ENCODE measurements around the gene CARD18. TPM values are rescaled to one million over a fixed set of nuclear protein-coding genes. Genes with fewer than 3 reads are reported as not detected.

CARD18 gene
- polyA plus RNA-seq, 3 donors = not detected

DNA sequence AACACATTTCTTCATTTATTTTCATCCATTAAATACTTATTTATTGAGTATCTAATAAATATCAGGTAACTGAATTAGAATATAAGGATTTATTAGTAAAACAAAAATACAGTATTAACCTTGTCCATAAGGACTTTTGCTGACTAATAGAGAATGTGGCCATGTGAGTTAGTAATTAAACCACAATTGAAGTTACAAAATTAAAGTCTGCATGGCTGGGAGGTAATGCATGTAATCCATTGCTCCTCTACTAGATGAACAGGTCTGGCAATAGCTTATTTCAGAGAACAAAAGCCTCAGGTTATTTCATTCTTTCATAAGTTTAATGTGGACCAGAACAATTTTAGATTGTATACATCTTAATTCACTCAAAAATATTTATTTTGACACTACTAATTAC, 9.9 kb upstream of the CARD18 start:
- Mint-ChIP-seq H3K4me3 (no peak overlapping the region), H3K9me3 (peaks cover 0 to 2% (median 0%) of the 10 kb centered on the region in 7 donors), H3K4me1 (peaks cover 5% of the 10 kb centered on the region), H3K36me3 (no peaks in the 10 kb centered on the region), H3K27ac (no peak overlapping the region), H3K27me3 (ENCODE audit: low read depth in 3 of 3) (peaks cover 0 to 4% (median 1%) of the 10 kb centered on the region in 3 donors)
- Histone ChIP-seq H3K36me3 (replicated peaks in 1 of 2; ENCODE audit: control insufficient read depth in 1 of 2, insufficient read depth in 2 of 2, low read length in 2 of 2) (no peaks in the 10 kb centered on the region), H3K79me2 (ENCODE audit: insufficient read depth, low read length) (no peaks in the 10 kb centered on the region), H3K4me3 (replicated peaks in 1 of 3; ENCODE audit: low read depth in 2 of 3, low read length in 3 of 3) (no peak overlapping the region), H2AFZ (ENCODE audit: insufficient read depth, low read depth, low read length, poor library complexity, severe bottlenecking) (no peak overlapping the region), H3K27ac (ENCODE audit: low read depth in 1 of 2, low read length in 2 of 2) (no peak overlapping the region), H3K9me3 (replicated peaks in 1 of 2; ENCODE audit: control insufficient read depth in 1 of 2, insufficient read depth in 1 of 2, low read length in 2 of 2) (no peaks in the 10 kb centered on the region), H4K20me1 (ENCODE audit: insufficient read depth, low read length) (no peaks in the 10 kb centered on the region), H3K4me2 (replicated peaks; ENCODE audit: extremely low read depth, low read length, poor library complexity, severe bottlenecking) (no peak overlapping the region), H3K4me1 (ENCODE audit: control insufficient read depth in 1 of 2, insufficient read depth in 2 of 2, low read length in 2 of 2) (peaks cover 0 to 8% of the 10 kb centered on the region in 2 donors), H3K9ac (ENCODE audit: insufficient read depth, low read length, poor library complexity, severe bottlenecking) (no peak overlapping the region), H3K27me3 (ENCODE audit: control insufficient read depth in 2 of 2, insufficient read depth in 2 of 2, low read length in 2 of 2) (no peaks in the 10 kb centered on the region)
- intact Hi-C loops (cut with micrococcal nuclease) = no loop called here
- DNase-seq = no peak
- TF ChIP-seq CTCF (IDR thresholded peaks at IDR 0.05) = no peak

DNA sequence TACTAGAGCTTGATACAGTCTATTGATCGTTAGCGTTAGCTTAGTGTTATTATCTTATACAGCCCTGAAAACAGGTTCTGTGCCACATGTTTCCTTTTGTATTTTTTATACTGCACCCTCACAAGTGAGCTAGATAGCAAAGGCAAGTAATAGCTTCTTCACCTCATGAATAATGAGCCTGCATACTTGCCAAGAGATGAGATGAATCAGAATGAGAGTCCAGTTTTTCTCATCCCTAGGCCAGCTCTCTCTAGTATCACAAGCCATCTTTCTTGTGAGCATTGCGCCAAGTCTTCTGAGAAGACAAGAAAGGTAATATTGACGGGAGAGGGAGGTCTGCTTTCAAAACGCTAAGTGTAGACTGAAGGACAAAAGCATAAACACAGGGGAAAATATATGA, 8.7 kb upstream of the CARD18 start:
- TF ChIP-seq CTCF (IDR thresholded peaks at IDR 0.05) = no peak
- Histone ChIP-seq H3K9ac (ENCODE audit: insufficient read depth, low read length, poor library complexity, severe bottlenecking) (no peak overlapping the region), H4K20me1 (ENCODE audit: insufficient read depth, low read length) (no peaks in the 10 kb centered on the region), H3K4me1 (ENCODE audit: control insufficient read depth in 1 of 2, insufficient read depth in 2 of 2, low read length in 2 of 2) (peaks cover 0 to 8% of the 10 kb centered on the region in 2 donors), H2AFZ (ENCODE audit: insufficient read depth, low read depth, low read length, poor library complexity, severe bottlenecking) (no peak overlapping the region), H3K79me2 (ENCODE audit: insufficient read depth, low read length) (no peaks in the 10 kb centered on the region), H3K36me3 (replicated peaks in 1 of 2; ENCODE audit: control insufficient read depth in 1 of 2, insufficient read depth in 2 of 2, low read length in 2 of 2) (no peaks in the 10 kb centered on the region), H3K4me2 (replicated peaks; ENCODE audit: extremely low read depth, low read length, poor library complexity, severe bottlenecking) (no peak overlapping the region), H3K9me3 (replicated peaks in 1 of 2; ENCODE audit: control insufficient read depth in 1 of 2, insufficient read depth in 1 of 2, low read length in 2 of 2) (no peaks in the 10 kb centered on the region), H3K27ac (ENCODE audit: low read depth in 1 of 2, low read length in 2 of 2) (no peak overlapping the region), H3K27me3 (ENCODE audit: control insufficient read depth in 2 of 2, insufficient read depth in 2 of 2, low read length in 2 of 2) (no peaks in the 10 kb centered on the region), H3K4me3 (replicated peaks in 1 of 3; ENCODE audit: low read depth in 2 of 3, low read length in 3 of 3) (no peak overlapping the region)
- Mint-ChIP-seq H3K27ac (no peak overlapping the region), H3K27me3 (ENCODE audit: low read depth in 3 of 3) (peaks cover 0 to 4% (median 1%) of the 10 kb centered on the region in 3 donors), H3K36me3 (no peaks in the 10 kb centered on the region), H3K9me3 (no peaks in the 10 kb centered on the region), H3K4me1 (peaks cover 8% of the 10 kb centered on the region), H3K4me3 (no peak overlapping the region)
- WGBS (ENCODE audit: insufficient coverage) = 94% methylated on average over 2 of the region's 5 CpGs
- DNase-seq = no peak
- intact Hi-C loops (cut with micrococcal nuclease) = no loop called here
